IPS-20b (cell line): ENCODE results near the gene MGAT5.

Experiments used
- H3K27ac ChIP-seq: one replicate; pipeline ENCODE4 v1.5.1; 2013; ENCODE audit warnings: low read length
- H3K27me3 ChIP-seq: 2 replicates; pipeline ENCODE4 v1.6.1; 2013; ENCODE audit warnings: mild to moderate bottlenecking, low read length, inconsistent platforms; ENCODE audit not compliant: insufficient read depth
- H3K36me3 ChIP-seq: 2 replicates; pipeline ENCODE4 v1.6.1; 2013; ENCODE audit warnings: low read depth, mild to moderate bottlenecking, inconsistent platforms, low read length, moderate library complexity; ENCODE audit not compliant: insufficient read depth
- H3K4me1 ChIP-seq: 2 replicates; pipeline ENCODE4 v1.6.1; 2013; ENCODE audit warnings: mild to moderate bottlenecking, control low read depth, inconsistent platforms, low read length, moderate library complexity; ENCODE audit not compliant: insufficient read depth
- H3K4me3 ChIP-seq: 2 replicates; pipeline ENCODE4 v1.5.1; 2013; ENCODE audit warnings: mild to moderate bottlenecking, low read length, inconsistent platforms
- H3K9ac ChIP-seq: 2 replicates; pipeline ENCODE4 v1.6.1; 2013; ENCODE audit warnings: low read depth, mild to moderate bottlenecking, inconsistent platforms, low read length, moderate library complexity
- H3K9me3 ChIP-seq: 2 replicates; pipeline ENCODE4 v1.6.1; 2013; ENCODE audit warnings: mild to moderate bottlenecking, low read depth, low read length, inconsistent platforms; ENCODE audit not compliant: insufficient read depth

Gene MGAT5

GRCh38 chr2:134458950-134459349, 205.1 kb downstream of the MGAT5 start:
- Histone ChIP-seq H3K4me1 (no peaks in the 10 kb centered on the region), H3K27me3 (no peaks in the 10 kb centered on the region), H3K4me3 (no peak overlapping the region), H3K27ac (no peak overlapping the region), H3K36me3 (no peaks in the 10 kb centered on the region), H3K9ac (no peak overlapping the region), H3K9me3 (no peaks in the 10 kb centered on the region)

- H3K27me3 ChIP-seq = no peaks in the 10 kb centered on the region
- no peak overlapping the region for H3K9ac ChIP-seq
- no peaks in the 10 kb centered on the region for H3K4me1 ChIP-seq
- H3K27ac ChIP-seq = no peak overlapping the region
- H3K9me3 ChIP-seq = no peaks in the 10 kb centered on the region
- no peaks in the 10 kb centered on the region for H3K36me3 ChIP-seq
- no peak overlapping the region for H3K4me3 ChIP-seq
Observed at GRCh38 chr2:134459706-134460406, 206.0 kb downstream of the MGAT5 start.

GRCh38 chr2:134460583-134460998, 206.7 kb downstream of the MGAT5 start:
- no peak overlapping the region for H3K9ac ChIP-seq
- H3K27me3 ChIP-seq = no peaks in the 10 kb centered on the region

DNA sequence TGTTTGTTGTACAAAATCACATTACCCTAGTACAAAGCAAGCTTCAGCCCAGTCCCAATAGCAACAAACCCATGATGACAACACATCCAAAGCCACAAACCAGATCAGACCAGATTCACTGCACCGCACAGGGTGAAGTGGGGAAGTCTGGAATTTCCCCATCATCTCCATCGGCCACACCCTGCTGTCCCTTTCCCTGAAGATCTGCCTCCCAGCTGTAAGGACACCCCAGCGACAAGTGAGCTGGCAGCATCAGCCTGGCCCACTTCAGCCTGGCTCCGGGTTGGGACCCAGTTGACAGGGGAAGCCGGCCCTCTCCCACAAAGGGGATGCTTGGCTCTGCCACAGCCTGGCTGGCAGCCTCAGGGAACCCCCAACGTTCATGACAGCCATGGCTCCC, 207.6 kb downstream of the MGAT5 start:
- Histone ChIP-seq H3K27ac (no peak overlapping the region), H3K27me3 (no peaks in the 10 kb centered on the region), H3K9me3 (no peaks in the 10 kb centered on the region), H3K4me1 (no peaks in the 10 kb centered on the region), H3K9ac (no peak overlapping the region), H3K4me3 (no peak overlapping the region), H3K36me3 (no peaks in the 10 kb centered on the region)

More at GRCh38 chr2:134460583-134460998, 206.7 kb downstream of the MGAT5 start:
- Histone ChIP-seq H3K36me3 (no peaks in the 10 kb centered on the region), H3K4me1 (no peaks in the 10 kb centered on the region), H3K27ac (no peak overlapping the region), H3K9me3 (no peaks in the 10 kb centered on the region), H3K4me3 (no peak overlapping the region)

DNA sequence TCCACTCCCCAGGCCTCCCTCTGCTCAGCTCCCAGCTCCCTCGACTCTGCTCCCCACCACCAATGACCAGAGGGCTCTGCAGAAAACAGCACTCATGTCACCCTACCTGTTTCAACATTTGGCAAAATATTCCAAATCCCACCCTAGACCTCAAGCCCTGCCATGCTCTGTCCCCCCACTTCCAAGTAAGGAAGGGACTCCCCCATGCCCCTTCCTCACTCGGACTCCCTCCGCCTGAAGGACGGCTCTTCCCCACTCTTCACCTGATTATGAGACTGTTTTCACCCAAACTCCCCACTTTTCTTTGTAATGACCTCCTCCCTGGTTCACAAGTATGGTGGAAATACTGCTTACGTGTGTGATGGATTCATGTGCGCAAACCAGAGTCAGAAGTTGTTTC, 208.4 kb downstream of the MGAT5 start:
- no peaks in the 10 kb centered on the region for H3K4me1 ChIP-seq
- no peaks in the 10 kb centered on the region for H3K27me3 ChIP-seq
- H3K9me3 ChIP-seq = no peaks in the 10 kb centered on the region
- H3K36me3 ChIP-seq = no peaks in the 10 kb centered on the region
- no peak overlapping the region for H3K9ac ChIP-seq
- no peak overlapping the region for H3K27ac ChIP-seq
- no peak overlapping the region for H3K4me3 ChIP-seq

GRCh38 chr2:134462791-134463698, 209.2 kb downstream of the MGAT5 start:
- H3K4me1 ChIP-seq = no peaks in the 10 kb centered on the region
- H3K36me3 ChIP-seq = no peaks in the 10 kb centered on the region
- H3K9me3 ChIP-seq = no peaks in the 10 kb centered on the region
- no peaks in the 10 kb centered on the region for H3K27me3 ChIP-seq
- no peak overlapping the region for H3K9ac ChIP-seq
- H3K4me3 ChIP-seq = no peak overlapping the region
- H3K27ac ChIP-seq = no peak overlapping the region

- H3K4me3 ChIP-seq = no peak overlapping the region
- H3K27me3 ChIP-seq = no peaks in the 10 kb centered on the region
- no peak overlapping the region for H3K9ac ChIP-seq
- no peaks in the 10 kb centered on the region for H3K9me3 ChIP-seq
- H3K4me1 ChIP-seq = no peaks in the 10 kb centered on the region
- H3K36me3 ChIP-seq = no peaks in the 10 kb centered on the region
- H3K27ac ChIP-seq = no peak overlapping the region
Observed at GRCh38 chr2:134463699-134464022, 209.8 kb downstream of the MGAT5 start.

DNA sequence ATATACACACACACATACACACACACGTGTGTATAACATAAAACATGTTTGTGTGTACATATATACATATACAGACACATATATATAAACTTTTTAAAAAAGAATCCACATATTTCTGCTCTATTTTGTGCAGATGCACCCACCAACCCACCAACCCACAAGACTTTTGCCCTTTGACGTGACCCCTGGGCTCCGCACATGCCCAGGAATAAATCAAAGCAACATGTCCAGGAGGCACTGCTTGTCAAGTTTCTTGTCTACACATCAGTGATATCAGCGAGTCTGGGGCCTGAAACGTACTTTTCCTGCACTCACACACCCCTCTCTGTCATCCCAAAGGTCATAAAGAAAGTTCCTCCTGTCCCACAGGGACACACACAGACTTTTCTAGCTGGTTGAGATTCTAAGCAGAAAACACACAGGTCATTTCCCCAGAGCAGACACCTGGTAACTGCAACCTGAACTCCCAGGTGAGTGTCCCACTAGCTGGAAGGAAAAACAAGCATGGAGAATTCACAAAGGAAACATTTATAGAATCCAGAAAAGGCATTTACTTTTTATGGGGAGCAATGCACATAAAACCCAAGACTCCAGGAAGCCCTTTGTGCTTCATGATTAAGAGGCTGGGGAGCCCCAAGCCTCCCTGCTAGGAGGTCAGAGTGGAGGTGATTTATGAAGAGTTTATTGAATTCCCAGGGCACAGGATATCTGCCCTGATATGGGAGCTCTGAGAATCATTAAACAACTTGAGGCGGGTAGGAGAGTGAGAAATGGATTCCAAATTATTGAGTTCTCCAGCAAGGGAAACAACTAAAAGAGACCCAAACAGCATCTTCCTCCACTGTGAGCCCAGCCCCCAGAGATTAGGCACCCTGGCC, 211.6 kb downstream of the MGAT5 start:
- Histone ChIP-seq H3K9me3 (no peaks in the 10 kb centered on the region), H3K36me3 (no peaks in the 10 kb centered on the region), H3K9ac (no peak overlapping the region), H3K4me1 (no peaks in the 10 kb centered on the region), H3K27me3 (no peaks in the 10 kb centered on the region), H3K4me3 (no peak overlapping the region), H3K27ac (no peak overlapping the region)

GRCh38 chr2:134466141-134466540, 212.3 kb downstream of the MGAT5 start:
- Histone ChIP-seq H3K9me3 (no peaks in the 10 kb centered on the region), H3K4me3 (no peak overlapping the region), H3K4me1 (no peaks in the 10 kb centered on the region), H3K9ac (no peak overlapping the region), H3K27ac (no peak overlapping the region), H3K36me3 (no peaks in the 10 kb centered on the region), H3K27me3 (no peaks in the 10 kb centered on the region)

DNA sequence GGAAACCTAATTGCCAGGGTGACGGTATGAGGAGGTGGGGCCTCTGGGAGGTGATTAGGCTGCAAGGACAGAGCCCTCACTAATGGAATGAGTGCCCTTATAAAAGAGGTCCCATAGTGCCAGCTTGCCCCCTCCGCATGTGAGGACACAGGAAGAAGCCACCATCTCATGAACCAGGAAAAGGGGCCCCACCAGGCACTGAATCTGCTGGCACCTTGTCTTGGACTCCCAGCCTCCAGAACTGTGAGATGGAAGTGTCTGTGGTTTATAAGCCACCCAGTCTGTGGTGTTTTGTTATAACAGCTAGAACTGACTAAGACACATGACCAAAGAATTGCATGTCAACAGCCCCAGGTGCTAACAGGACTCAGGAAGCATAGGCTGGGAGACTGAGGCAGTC, 214.3 kb downstream of the MGAT5 start:
- H3K9me3 ChIP-seq = no peaks in the 10 kb centered on the region
- H3K4me1 ChIP-seq = no peaks in the 10 kb centered on the region
- no peak overlapping the region for H3K4me3 ChIP-seq
- no peak overlapping the region for H3K9ac ChIP-seq
- no peaks in the 10 kb centered on the region for H3K27me3 ChIP-seq
- H3K27ac ChIP-seq = no peak overlapping the region
- no peaks in the 10 kb centered on the region for H3K36me3 ChIP-seq

- Histone ChIP-seq H3K9me3 (no peaks in the 10 kb centered on the region), H3K4me1 (no peaks in the 10 kb centered on the region), H3K4me3 (no peak overlapping the region), H3K27me3 (no peaks in the 10 kb centered on the region), H3K9ac (no peak overlapping the region), H3K36me3 (no peaks in the 10 kb centered on the region), H3K27ac (no peak overlapping the region)
Observed at GRCh38 chr2:134468776-134469175, 214.9 kb downstream of the MGAT5 start.
